GM12878 (cell line): Measurements from ENCODE around the gene GORASP2. TPM values are rescaled to one million over a fixed set of nuclear protein-coding genes. Genes with fewer than 3 reads are reported as not detected.

Source experiments
- ATAC-seq: fragments of 200-7000 bp; cut with Tn5 transposase; 3 replicates; pipeline ENCODE4 v1.9.1; 2020; ENCODE audit warnings: mild to moderate bottlenecking, moderate library complexity
- BruUV-seq: library from RNA; stranded (reverse); fragments of 400-500 nt; replicated peaks from 2 replicates; lab custom pipeline; 2021; lab: Mats Ljungman, UMichigan
- CTCF ChIA-PET: fragments of 300-600 bp; sonication (Branson Sonifier 250); formaldehyde crosslinking; extraction: SDS; loops from one replicate; lab custom pipeline; 2021; ENCODE audit warnings: inconsistent platforms; lab: Yijun Ruan, JAX
- POLR2A ChIA-PET: fragments of 350-600 bp; formaldehyde crosslinking; extraction: SDS; loops from one replicate; lab custom pipeline; 2021; ENCODE audit warnings: inconsistent platforms; lab: Charles Lee
- RAD21 ChIA-PET: fragments of 300-600 bp; sonication (Branson Sonifier 250); formaldehyde crosslinking; loops from one replicate; lab custom pipeline; 2023; ENCODE audit warnings: antibody characterized with exemption; ENCODE audit not compliant: unreplicated experiment; lab: Charles Lee
- SMC1A ChIA-PET: fragments of 300-600 bp; sonication (Branson Sonifier 250); formaldehyde crosslinking; loops from one replicate; lab custom pipeline; 2023; ENCODE audit not compliant: unreplicated experiment, uncharacterized antibody; lab: Charles Lee
- DNase-seq: peaks from one replicate; pipeline ENCODE4 v3.0.0-alpha.2; 2011; ENCODE audit warnings: low read depth, low spot score
- FAIRE-seq: peaks from 3 replicates; lab custom pipeline; 2011; peaks lifted over from hg19 to GRCh38; lab: Jason Lieb, UNC
- H2AFZ ChIP-seq: 2 replicates; pipeline ENCODE4 v1.6.0; 2011; ENCODE audit warnings: low read depth, low read length, control low read depth; ENCODE audit not compliant: control insufficient read depth
- H3K27ac ChIP-seq: 2 replicates; pipeline ENCODE4 v1.5.1; 2011; ENCODE audit warnings: control low read depth; ENCODE audit not compliant: control insufficient read depth, insufficient read depth
- H3K27me3 ChIP-seq, 2 experiments: replicated peaks in 1 of 2; 2 replicates each; pipeline versions ENCODE4 v1.6.0 to v1.6.1; 2011; ENCODE audit warnings: low read length in 1 of 2; ENCODE audit not compliant: control insufficient read depth in 2 of 2, insufficient read depth in 2 of 2
- H3K36me3 ChIP-seq, 2 experiments: 2 replicates each; pipeline ENCODE4 v1.5.1; 2011; ENCODE audit warnings: low read length in 1 of 2; ENCODE audit not compliant: control insufficient read depth in 2 of 2, insufficient read depth in 2 of 2
- H3K4me1 ChIP-seq: 2 replicates; pipeline ENCODE4 v1.6.1; 2011; ENCODE audit warnings: mild to moderate bottlenecking, low read length, moderate library complexity, mixed read lengths; ENCODE audit not compliant: control insufficient read depth, insufficient read depth
- H3K4me2 ChIP-seq: 2 replicates; pipeline ENCODE4 v1.6.0; 2011; ENCODE audit warnings: control low read depth; ENCODE audit not compliant: control insufficient read depth, insufficient read depth
- H3K4me3 ChIP-seq: fragments of 200-600 bp; sonication (generic); 2 replicates; pipeline ENCODE4 v1.5.1; 2016
- H3K79me2 ChIP-seq: 2 replicates; pipeline ENCODE4 v1.6.0; 2011; ENCODE audit warnings: low read length; ENCODE audit not compliant: control insufficient read depth, insufficient read depth
- H3K9ac ChIP-seq: 2 replicates; pipeline ENCODE4 v1.8.0; 2011; ENCODE audit warnings: low read length, control low read depth, mixed read lengths; ENCODE audit not compliant: control insufficient read depth, insufficient read depth
- H3K9me3 ChIP-seq: replicated peaks from 3 replicates; pipeline ENCODE4 v1.5.1; 2011; ENCODE audit warnings: mild to moderate bottlenecking, low read length; ENCODE audit not compliant: control insufficient read depth, insufficient read depth
- H4K20me1 ChIP-seq: 2 replicates; pipeline ENCODE4 v1.6.0; 2011; ENCODE audit not compliant: control insufficient read depth, insufficient read depth
- ATF7 ChIP-seq: fragments of 450-650 bp; IDR thresholded peaks from 2 replicates; pipeline ENCODE4 v1.6.1; 2016; ENCODE audit warnings: low read depth, mild to moderate bottlenecking
- BCL11A ChIP-seq: IDR thresholded peaks from 2 replicates; pipeline ENCODE4 v1.6.1; 2011; ENCODE audit warnings: low read depth, low read length
- NRF1 ChIP-seq: conservative IDR thresholded peaks from 2 replicates; pipeline ENCODE4 v1.6.1; 2011; ENCODE audit warnings: mild to moderate bottlenecking, low read depth, low read length, improper control_type of control experiment
- POLR2A ChIP-seq: IDR thresholded peaks from 2 replicates; pipeline ENCODE4 v1.6.1; 2011; ENCODE audit warnings: low read depth, mild to moderate bottlenecking, low read length
- POLR2AphosphoS5 ChIP-seq: IDR thresholded peaks from 2 replicates; pipeline ENCODE4 v1.6.1; 2011; ENCODE audit warnings: mild to moderate bottlenecking, low read length, inconsistent platforms
- WGBS: methylation state at CpG from one replicate; pipeline ENCODE4 v1.1.6; 2016; ENCODE audit warnings: low lambda C conversion rate; ENCODE audit not compliant: insufficient replicate concordance, insufficient coverage; ENCODE audit errors: missing lambda C conversion rate; 5-methylcytosine and 5-hydroxymethylcytosine counted together
- in situ Hi-C: fragments of 300-500 bp; cut with MboI; formaldehyde crosslinking; loops from 9 replicates; pipeline ENCODE4 v1.14.3; 2018; ENCODE audit warnings: mixed read lengths
- intact Hi-C: fragments of 100-400 bp; cut with micrococcal nuclease; formaldehyde crosslinking; loops from one replicate; pipeline ENCODE4 v1.14.2; 2022; ENCODE audit not compliant: unreplicated experiment
- polyA plus RNA-seq, 11 experiments: library from polyadenylated mRNA; depleted of rRNA in 4 of 11; unstranded in 6 of 11; stranded (reverse) in 5 of 11; fragments of >200 nt; fragmentation: Nextera tagmentation in 4 of 11; fragmentation: Illumina TruSeq in 1 of 11; extraction: Ambion mirVana in 4 of 11; extraction: Trizol in 1 of 11; gene quantifications; 1 replicate in 1 of 11; 2 replicates in 10 of 11; pipeline versions ENCODE4 v1.2.1 to v1.2.3, GENCODE V29; 2011 to 2016; ENCODE audit warnings: inconsistent platforms in 2 of 11, missing spikeins in 2 of 11, low read depth in 1 of 11
- total RNA-seq, 4 experiments: library from RNA; depleted of rRNA in 3 of 4; stranded (reverse); fragments of >200 nt in 3 of 4; fragmentation: Illumina TruSeq in 1 of 4; extraction: Trizol in 1 of 4; gene quantifications; 2 replicates each; pipeline versions ENCODE4 v1.2.1 to v1.2.3, GENCODE V29; 2013 to 2021
- TF ChIP-seq, protein P1 (sequence below): fragments of 450-650 bp; IDR thresholded peaks from 2 replicates; pipeline ENCODE4 v1.6.1; 2018; ENCODE audit warnings: mild to moderate bottlenecking, low read depth, moderate library complexity; ENCODE audit not compliant: partially characterized antibody

GORASP2 gene
- total and polyA plus RNA-seq, 10 of the 15 experiments (the other 5 are each of a cell fraction or from before 2014, with no cell fraction given), result 26.3 to 169 (median 103) TPM

DNA sequence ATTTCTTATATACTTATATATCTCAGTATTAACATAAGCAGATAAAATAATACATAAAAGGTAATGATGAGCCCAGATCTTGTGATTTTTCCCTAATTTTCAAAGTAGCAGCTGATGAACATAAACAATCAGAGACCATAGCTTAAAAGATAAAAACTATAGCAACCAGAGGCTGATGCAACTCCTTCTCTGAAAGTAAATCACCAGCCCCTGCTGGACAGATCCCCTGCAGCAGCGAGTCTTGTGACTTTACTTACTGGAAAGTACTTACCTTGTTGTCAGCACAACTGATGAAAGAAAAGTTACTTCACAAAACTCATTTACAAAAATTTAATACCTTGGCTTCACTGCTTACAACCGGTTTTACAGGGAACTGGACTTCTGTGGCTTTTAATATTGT is 67.3 kb downstream of the GORASP2 start (continued):
- TF ChIP-seq, protein P1, sequence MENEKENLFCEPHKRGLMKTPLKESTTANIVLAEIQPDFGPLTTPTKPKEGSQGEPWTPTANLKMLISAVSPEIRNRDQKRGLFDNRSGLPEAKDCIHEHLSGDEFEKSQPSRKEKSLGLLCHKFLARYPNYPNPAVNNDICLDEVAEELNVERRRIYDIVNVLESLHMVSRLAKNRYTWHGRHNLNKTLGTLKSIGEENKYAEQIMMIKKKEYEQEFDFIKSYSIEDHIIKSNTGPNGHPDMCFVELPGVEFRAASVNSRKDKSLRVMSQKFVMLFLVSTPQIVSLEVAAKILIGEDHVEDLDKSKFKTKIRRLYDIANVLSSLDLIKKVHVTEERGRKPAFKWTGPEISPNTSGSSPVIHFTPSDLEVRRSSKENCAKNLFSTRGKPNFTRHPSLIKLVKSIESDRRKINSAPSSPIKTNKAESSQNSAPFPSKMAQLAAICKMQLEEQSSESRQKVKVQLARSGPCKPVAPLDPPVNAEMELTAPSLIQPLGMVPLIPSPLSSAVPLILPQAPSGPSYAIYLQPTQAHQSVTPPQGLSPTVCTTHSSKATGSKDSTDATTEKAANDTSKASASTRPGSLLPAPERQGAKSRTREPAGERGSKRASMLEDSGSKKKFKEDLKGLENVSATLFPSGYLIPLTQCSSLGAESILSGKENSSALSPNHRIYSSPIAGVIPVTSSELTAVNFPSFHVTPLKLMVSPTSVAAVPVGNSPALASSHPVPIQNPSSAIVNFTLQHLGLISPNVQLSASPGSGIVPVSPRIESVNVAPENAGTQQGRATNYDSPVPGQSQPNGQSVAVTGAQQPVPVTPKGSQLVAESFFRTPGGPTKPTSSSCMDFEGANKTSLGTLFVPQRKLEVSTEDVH, result no peak

DNA sequence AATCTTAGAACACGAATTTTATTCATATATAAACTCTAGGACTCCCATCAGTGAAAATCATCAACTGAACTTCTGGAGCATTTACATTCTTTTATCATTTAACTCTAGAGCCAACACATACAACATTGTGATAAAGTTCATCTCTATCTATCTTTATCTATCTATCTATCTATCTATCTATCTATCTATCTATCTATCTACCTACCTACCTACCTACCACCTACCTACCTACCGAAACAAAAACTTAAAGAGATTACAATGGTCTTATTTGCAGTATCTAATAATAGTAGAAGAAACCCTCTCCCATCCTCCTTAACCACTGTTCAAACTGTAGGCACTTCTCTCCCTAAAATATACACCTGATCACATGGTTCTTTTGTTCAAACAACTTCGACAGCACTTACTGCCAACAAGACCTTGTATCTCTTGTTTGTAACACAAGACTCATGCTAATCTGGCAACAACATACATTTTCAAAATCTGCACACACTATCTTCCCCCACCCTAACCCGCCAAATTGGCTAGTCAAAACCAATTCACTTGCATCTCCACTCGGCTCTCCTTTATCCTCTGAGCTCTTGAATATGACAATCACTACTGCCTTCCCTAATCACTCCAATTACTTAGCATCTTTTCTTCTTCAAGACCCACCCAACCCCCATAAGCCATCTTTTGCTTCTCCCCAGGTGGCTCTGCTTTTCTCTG is 69.0 kb downstream of the GORASP2 start:
- Histone ChIP-seq H3K27ac (no peak overlapping the region), H3K4me1 (no peaks in the 10 kb centered on the region), H2AFZ (no peak overlapping the region), H3K4me2 (no peak overlapping the region)
- FAIRE-seq (no peak), ATAC-seq (no peak)
- WGBS, result 98% methylated on average over 5 of the region's 5 CpGs
- no TSS peak for BruUV-seq
- RAD21 ChIA-PET, result no interaction called here
- 0 out of 2 replicates have a peak, but pooled peaks have one; percentile 33 for TF ChIP-seq POLR2A
- TF ChIP-seq BCL11A, result no peak
- TF ChIP-seq NRF1, result no peak
- TF ChIP-seq ATF7, result no peak
- TF ChIP-seq, protein P1, result no peak
- TF ChIP-seq POLR2AphosphoS5, result 0 out of 2 replicates have a peak, but pooled peaks have one; percentile 41
- TF ChIP-seq, all 136 proteins: peak for 2
- H3K9me3 ChIP-seq, result no peaks in the 10 kb centered on the region
- CTCF ChIA-PET, result interaction anchor here (1.0 to 1.8 kb wide), 2 partner anchors 14 to 69 kb away, joined by 3 to 5 read pairs; partner anchors contain the start of gene GORASP2
- H3K79me2 ChIP-seq, result no peaks in the 10 kb centered on the region
- no peak overlapping the region for H3K4me3 ChIP-seq
- intact Hi-C loops (no loop called here), in situ Hi-C loops (no loop called here)
- POLR2A ChIA-PET, result interaction anchor here (0.5 to 1.1 kb wide), 2 partner anchors 10 to 410 kb away, joined by 3 to 4 read pairs; no protein-coding TSS in a partner anchor
- no peaks in the 10 kb centered on the region for H4K20me1 ChIP-seq
- no peak for DNase-seq
- SMC1A ChIA-PET, result interaction anchor here (0.6 to 1.8 kb wide), 3 partner anchors 10 to 638 kb away, joined by 3 read pairs; no protein-coding TSS in a partner anchor
- no peak overlapping the region for H3K9ac ChIP-seq
- H3K27me3 ChIP-seq, result no peaks in the 10 kb centered on the region
- H3K36me3 ChIP-seq, result peaks cover 5 to 33% of the 10 kb centered on the region in 2 experiments
